Ovary (tissue), 9 donors: ENCODE data around the gene NKIRAS2. TPM values are rescaled to one million over a fixed set of nuclear protein-coding genes. Genes with fewer than 3 reads are reported as not detected.

Experiments
- DNase-seq, 5 donors: peaks; one replicate each; pipeline ENCODE4 v3.0.0-alpha.2; 2019 to 2020
- H3K27ac ChIP-seq, 2 donors: fragments of 200-600 bp; one replicate each; pipeline versions ENCODE4 v1.5.1 to v1.8.0; 2019 to 2022
- H3K27me3 ChIP-seq: fragments of 200-600 bp; one replicate; pipeline ENCODE4 v1.8.0; 2022
- H3K36me3 ChIP-seq: fragments of 200-600 bp; sonication (generic); one replicate; pipeline ENCODE4 v1.5.1; 2019
- H3K4me1 ChIP-seq: one replicate; pipeline ENCODE4 v1.8.1; 2013; ENCODE audit warnings: mild to moderate bottlenecking, moderate library complexity; ENCODE audit not compliant: insufficient read depth
- H3K4me3 ChIP-seq: fragments of 200-600 bp; sonication (generic); one replicate; pipeline ENCODE4 v1.5.1; 2017
- H3K9me3 ChIP-seq, 2 donors: fragments of 200-600 bp in 1 of 2; sonication (generic) in 1 of 2; one replicate each; pipeline versions ENCODE4 v1.5.1 to v1.8.1; 2013 to 2019; ENCODE audit warnings: mild to moderate bottlenecking in 1 of 2, moderate library complexity in 1 of 2
- CTCF ChIP-seq, 3 donors: fragments of 450-650 bp in 2 of 3; fragments of 200-600 bp in 1 of 3; IDR thresholded peaks; one replicate each; pipeline versions ENCODE4 v1.5.1 to v1.8.0; 2016 to 2022; ENCODE audit warnings: antibody characterized with exemption in 3 of 3, mild to moderate bottlenecking in 1 of 3
- EP300 ChIP-seq: sonication (generic); formaldehyde crosslinking; IDR thresholded peaks from one replicate; pipeline ENCODE4 v1.6.1; 2017; ENCODE audit warnings: antibody characterized with exemption
- POLR2A ChIP-seq: fragments of 450-650 bp; IDR thresholded peaks from one replicate; pipeline ENCODE4 v1.6.1; 2017; ENCODE audit warnings: antibody characterized with exemption, mild to moderate bottlenecking, moderate library complexity
- WGBS, 3 donors: extraction: QIAGEN DNeasy Blood & Tissue Kit in 1 of 3; methylation state at CpG; one replicate each; pipeline versions ENCODE4 v1.1.5 to v1.1.7; 2013 to 2017; 5-methylcytosine and 5-hydroxymethylcytosine counted together
- intact Hi-C, 4 donors: fragments of 100-400 bp; cut with DNase I; formaldehyde crosslinking; loops; one replicate each; pipeline versions ENCODE4 v1.11.0 to v1.15.1; 2022 to 2023
- polyA plus RNA-seq, 2 donors: library from polyadenylated mRNA; stranded (reverse); fragments of 200-250 nt in 1 of 2; fragments of 350-450 nt in 1 of 2; fragmentation: Illumina TruSeq in 1 of 2; extraction: RNeasy Lipid Tissue Mini Kit (QIAGEN cat#74804) in 1 of 2; gene quantifications; one replicate each; pipeline ENCODE4 v1.2.3, GENCODE V29; 2013 to 2014
- total RNA-seq, 7 donors: library from RNA; depleted of rRNA in 2 of 7; stranded (reverse); fragments of >200 nt in 2 of 7; fragmentation: NEBNext Ultra II Directional in 3 of 7; extraction: Animal tissue kit (Norgen Biotek cat#: 25700) in 3 of 7; gene quantifications; one replicate each; pipeline versions ENCODE4 v1.1.0 to v1.2.4, GENCODE V29; 2016 to 2023
- donor health status: DM: no; HTN: no; CAD: no; lungs with moderate emphysema.
- donor health status: DM: no; HTN: no; CAD: no.
- donor health status: Bipolar disorder and iron deficiency.
- donor health status: DM: yes; HTN: yes; CAD: no.
- donor health status: DM: no; HTN: no; CAD: no.
- donor health status: DM: yes; HTN: yes; CAD: no.

The NKIRAS2 gene
- total and polyA plus RNA-seq, 9 donors, result 11.8 to 27.6 (median 23.9) TPM

GRCh38 chr17:42016411-42016831 lies 3.5 kb upstream of the NKIRAS2 start:
- no peaks in the 10 kb centered on the region for H3K27me3 ChIP-seq
- no peak for TF ChIP-seq EP300
- no peak for TF ChIP-seq POLR2A
- no peak for TF ChIP-seq CTCF (IDR thresholded peaks at IDR 0.05)
- peaks cover 13% of the 10 kb centered on the region for H3K4me1 ChIP-seq
- H3K36me3 ChIP-seq, result no peaks in the 10 kb centered on the region
- DNase-seq, result no peak
- intact Hi-C loops, result loop anchor here in 1 of 4 donors (5.0 kb wide), 1 partner anchor 49 kb away; the partner anchor contains the start of gene CNP
- no peaks in the 10 kb centered on the region for H3K9me3 ChIP-seq
- 1 to 3% (median 1%) methylated on average over 12 of the region's 12 CpGs for WGBS, 3 donors
- peak overlapping the region; percentile 61 for H3K4me3 ChIP-seq
- peak overlapping the region; percentile 13 to 76 for H3K27ac ChIP-seq

GRCh38 chr17:42016941-42017865 lies 2.7 kb upstream of the NKIRAS2 start, which contains the start of gene DNAJC7:
Gene DNAJC7, minus strand, starts transcription at chr17:42017439. Its CDS starts 23 bp downstream, at chr17:42017416.
- Histone ChIP-seq H3K27me3 (no peaks in the 10 kb centered on the region), H3K4me1 (peaks cover 13% of the 10 kb centered on the region), H3K4me3 (peak within 1 kb of the TSS; percentile 61), H3K36me3 (no peaks in the 10 kb centered on the region), H3K9me3 (no peaks in the 10 kb centered on the region), H3K27ac (peak within 1 kb of the TSS; percentile 76 to 78)
- TF ChIP-seq CTCF (IDR thresholded peaks at IDR 0.05), result peak in 1 of 3 donors; percentile 20
- peak; percentile 60 for TF ChIP-seq POLR2A
- no peak for TF ChIP-seq EP300
- intact Hi-C loops, result loop anchor here in 1 of 4 donors (5.0 kb wide), 1 partner anchor 50 kb away; the partner anchor contains the start of gene CNP
- WGBS, 3 donors, result 0 to 1% (median 1%) methylated on average over 34 to 70 of the region's 70 CpGs
- peak; percentile 88 to 94 (median 90) for DNase-seq

GRCh38 chr17:42017866-42018200 lies 2.1 kb upstream of the NKIRAS2 start:
- intact Hi-C loops, result loop anchor here in 1 of 4 donors (5.0 kb wide), 1 partner anchor 51 kb away; the partner anchor contains the start of gene CNP
- H3K9me3 ChIP-seq, result no peaks in the 10 kb centered on the region
- H3K36me3 ChIP-seq, result no peaks in the 10 kb centered on the region
- peaks cover 13% of the 10 kb centered on the region for H3K4me1 ChIP-seq
- H3K27me3 ChIP-seq, result no peaks in the 10 kb centered on the region
- H3K4me3 ChIP-seq, result peak overlapping the region; percentile 61
- DNase-seq, result no peak
- WGBS, 3 donors, result 2 to 3% (median 2%) methylated on average over 11 of the region's 11 CpGs
- TF ChIP-seq CTCF (IDR thresholded peaks at IDR 0.05) (no peak), EP300 (no peak), POLR2A (no peak)
- peak overlapping the region; percentile 31 to 76 for H3K27ac ChIP-seq

GRCh38 chr17:42018339-42018738 lies 1.6 kb upstream of the NKIRAS2 start:
- DNase-seq, result no peak
- intact Hi-C loops, result loop anchor here in 1 of 4 donors (5.0 kb wide), 1 partner anchor 51 kb away; the partner anchor contains the start of gene CNP
- Histone ChIP-seq H3K9me3 (no peaks in the 10 kb centered on the region), H3K4me3 (peak overlapping the region; percentile 61), H3K4me1 (peaks cover 13% of the 10 kb centered on the region), H3K27ac (no peak overlapping the region), H3K36me3 (no peaks in the 10 kb centered on the region), H3K27me3 (no peaks in the 10 kb centered on the region)
- 21 to 27% (median 25%) methylated on average over 3 of the region's 3 CpGs for WGBS, 3 donors
- no peak for TF ChIP-seq EP300
- TF ChIP-seq CTCF (IDR thresholded peaks at IDR 0.05), result no peak
- no peak for TF ChIP-seq POLR2A
